ENCODE measurements around the gene ATG7.

Gene ATG7

DNA sequence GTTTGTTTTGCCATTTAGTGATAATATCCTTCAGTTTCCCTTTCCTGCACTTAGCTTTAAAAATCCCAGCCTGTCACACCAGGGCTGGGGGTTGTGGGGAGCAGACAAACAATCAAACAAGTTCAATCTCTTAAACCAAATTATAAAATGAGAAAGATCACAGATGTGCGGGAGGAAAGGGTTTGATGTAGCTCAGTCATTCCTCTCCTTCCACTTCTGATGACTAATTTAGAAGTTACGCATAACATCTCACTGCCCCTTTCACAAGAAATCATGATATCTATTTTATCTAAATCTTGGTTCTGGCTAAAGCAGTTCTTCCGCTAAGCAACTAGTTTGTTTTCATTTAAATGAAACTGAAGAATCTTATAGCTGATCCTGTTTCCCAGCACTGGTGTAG, 34.1 kb upstream of the ATG7 start:
- no peak for DNase-seq (ENCODE audit: low read depth)
- TF ChIP-seq POLR2A (IDR thresholded peaks at IDR 0.05; ENCODE audit: extremely low read depth, insufficient read length) = no peak
- TF ChIP-seq MYC (IDR thresholded peaks at IDR 0.05; ENCODE audit: low read depth, low read length) = no peak
- TF ChIP-seq, protein P1, sequence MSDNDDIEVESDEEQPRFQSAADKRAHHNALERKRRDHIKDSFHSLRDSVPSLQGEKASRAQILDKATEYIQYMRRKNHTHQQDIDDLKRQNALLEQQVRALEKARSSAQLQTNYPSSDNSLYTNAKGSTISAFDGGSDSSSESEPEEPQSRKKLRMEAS (IDR thresholded peaks at IDR 0.05; ENCODE audit: low read depth, low read length) = no peak
- TF ChIP-seq, protein P2, sequence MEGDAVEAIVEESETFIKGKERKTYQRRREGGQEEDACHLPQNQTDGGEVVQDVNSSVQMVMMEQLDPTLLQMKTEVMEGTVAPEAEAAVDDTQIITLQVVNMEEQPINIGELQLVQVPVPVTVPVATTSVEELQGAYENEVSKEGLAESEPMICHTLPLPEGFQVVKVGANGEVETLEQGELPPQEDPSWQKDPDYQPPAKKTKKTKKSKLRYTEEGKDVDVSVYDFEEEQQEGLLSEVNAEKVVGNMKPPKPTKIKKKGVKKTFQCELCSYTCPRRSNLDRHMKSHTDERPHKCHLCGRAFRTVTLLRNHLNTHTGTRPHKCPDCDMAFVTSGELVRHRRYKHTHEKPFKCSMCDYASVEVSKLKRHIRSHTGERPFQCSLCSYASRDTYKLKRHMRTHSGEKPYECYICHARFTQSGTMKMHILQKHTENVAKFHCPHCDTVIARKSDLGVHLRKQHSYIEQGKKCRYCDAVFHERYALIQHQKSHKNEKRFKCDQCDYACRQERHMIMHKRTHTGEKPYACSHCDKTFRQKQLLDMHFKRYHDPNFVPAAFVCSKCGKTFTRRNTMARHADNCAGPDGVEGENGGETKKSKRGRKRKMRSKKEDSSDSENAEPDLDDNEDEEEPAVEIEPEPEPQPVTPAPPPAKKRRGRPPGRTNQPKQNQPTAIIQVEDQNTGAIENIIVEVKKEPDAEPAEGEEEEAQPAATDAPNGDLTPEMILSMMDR (IDR thresholded peaks at IDR 0.05; ENCODE audit: low read depth, low read length) = no peak
- no peak overlapping the region for H3K4me3 ChIP-seq (ENCODE audit: low read depth, low read length)

- no peak overlapping the region for H3K4me3 ChIP-seq (ENCODE audit: low read depth, low read length)
- DNase-seq (ENCODE audit: low read depth) = no peak
- TF ChIP-seq POLR2A (IDR thresholded peaks at IDR 0.05; ENCODE audit: extremely low read depth, insufficient read length) = no peak
- TF ChIP-seq, protein P1 (IDR thresholded peaks at IDR 0.05; ENCODE audit: low read depth, low read length) = no peak
- no peak for TF ChIP-seq MYC (IDR thresholded peaks at IDR 0.05; ENCODE audit: low read depth, low read length)
- TF ChIP-seq, protein P2 (IDR thresholded peaks at IDR 0.05; ENCODE audit: low read depth, low read length) = no peak
Measured at GRCh38 chr3:11238880-11239279, 33.3 kb upstream of the ATG7 start.

GRCh38 chr3:11239796-11240195, 32.4 kb upstream of the ATG7 start:
- DNase-seq (ENCODE audit: low read depth) = no peak
- TF ChIP-seq POLR2A (IDR thresholded peaks at IDR 0.05; ENCODE audit: extremely low read depth, insufficient read length) (no peak), MYC (IDR thresholded peaks at IDR 0.05; ENCODE audit: low read depth, low read length) (no peak)
- TF ChIP-seq, protein P2 (IDR thresholded peaks at IDR 0.05; ENCODE audit: low read depth, low read length) = no peak
- TF ChIP-seq, protein P1 (IDR thresholded peaks at IDR 0.05; ENCODE audit: low read depth, low read length) = no peak
- no peak overlapping the region for H3K4me3 ChIP-seq (ENCODE audit: low read depth, low read length)

DNA sequence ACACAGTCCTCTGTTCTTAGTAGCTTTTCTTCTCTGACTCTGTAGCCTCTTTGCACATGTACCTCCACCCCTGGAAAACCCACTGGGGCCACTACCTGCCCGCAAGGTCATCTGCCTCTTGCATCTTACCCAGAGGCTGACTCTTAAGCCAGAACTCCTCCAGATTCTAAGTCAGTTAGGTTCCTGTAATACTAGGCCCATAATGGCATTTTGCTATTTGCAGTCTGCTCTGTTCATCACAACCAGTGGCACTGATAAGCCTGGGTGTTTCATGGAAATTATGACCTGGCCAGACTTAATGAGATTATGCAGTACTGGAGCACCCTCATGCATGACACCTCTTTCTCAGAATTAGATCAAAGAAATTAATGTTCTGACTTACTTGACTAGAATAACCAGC, 31.7 kb upstream of the ATG7 start:
- no peak overlapping the region for H3K4me3 ChIP-seq (ENCODE audit: low read depth, low read length)
- TF ChIP-seq, protein P1 (IDR thresholded peaks at IDR 0.05; ENCODE audit: low read depth, low read length) = no peak
- TF ChIP-seq MYC (IDR thresholded peaks at IDR 0.05; ENCODE audit: low read depth, low read length) (no peak), POLR2A (IDR thresholded peaks at IDR 0.05; ENCODE audit: extremely low read depth, insufficient read length) (no peak)
- TF ChIP-seq, protein P2 (IDR thresholded peaks at IDR 0.05; ENCODE audit: low read depth, low read length) = no peak
- DNase-seq (ENCODE audit: low read depth) = no peak

DNA sequence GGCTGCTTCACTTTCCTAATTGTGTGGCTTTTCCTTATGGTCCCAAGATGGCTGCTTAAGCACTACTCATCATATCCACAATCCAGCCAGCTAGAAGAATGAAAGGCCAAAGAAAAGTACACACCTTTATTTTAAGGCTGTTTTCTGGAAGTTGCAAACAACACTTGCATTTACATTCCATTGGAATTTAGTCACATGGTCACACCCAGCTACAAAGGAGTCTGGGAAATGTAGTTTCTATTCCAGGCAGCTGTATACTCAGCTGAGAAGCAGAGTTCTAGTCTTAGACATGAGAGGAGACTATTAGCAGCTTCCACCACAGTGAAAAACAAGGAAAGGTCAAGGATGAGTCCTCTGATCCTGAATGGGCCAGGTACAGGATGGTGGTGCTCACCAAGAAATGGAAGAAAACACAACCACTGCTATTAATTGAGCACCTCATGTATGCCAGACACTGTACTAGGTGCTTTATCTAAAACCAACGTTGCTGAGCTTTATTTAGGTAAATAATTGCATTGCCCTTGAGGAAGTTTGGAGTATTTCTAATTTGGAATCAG, 28.0 kb upstream of the ATG7 start:
- TF ChIP-seq MYC (IDR thresholded peaks at IDR 0.05; ENCODE audit: low read depth, low read length) (no peak), POLR2A (IDR thresholded peaks at IDR 0.05; ENCODE audit: extremely low read depth, insufficient read length) (no peak)
- TF ChIP-seq, protein P2 (IDR thresholded peaks at IDR 0.05; ENCODE audit: low read depth, low read length) = no peak
- TF ChIP-seq, protein P1 (IDR thresholded peaks at IDR 0.05; ENCODE audit: low read depth, low read length) = no peak
- DNase-seq (ENCODE audit: low read depth) = no peak
- no peak overlapping the region for H3K4me3 ChIP-seq (ENCODE audit: low read depth, low read length)

Data from NB4 (cell line).